ENCODE results near the gene AMH.
"Not testable (repeated sequence)": the region's sequence is repeated elsewhere in the genome, so short reads cannot be mapped to it uniquely, and the experiment has no call there.

AMH gene

GRCh38 chr19:2271234-2272103, 22.3 kb downstream of the AMH start:
- DNase-seq = no peak

DNA sequence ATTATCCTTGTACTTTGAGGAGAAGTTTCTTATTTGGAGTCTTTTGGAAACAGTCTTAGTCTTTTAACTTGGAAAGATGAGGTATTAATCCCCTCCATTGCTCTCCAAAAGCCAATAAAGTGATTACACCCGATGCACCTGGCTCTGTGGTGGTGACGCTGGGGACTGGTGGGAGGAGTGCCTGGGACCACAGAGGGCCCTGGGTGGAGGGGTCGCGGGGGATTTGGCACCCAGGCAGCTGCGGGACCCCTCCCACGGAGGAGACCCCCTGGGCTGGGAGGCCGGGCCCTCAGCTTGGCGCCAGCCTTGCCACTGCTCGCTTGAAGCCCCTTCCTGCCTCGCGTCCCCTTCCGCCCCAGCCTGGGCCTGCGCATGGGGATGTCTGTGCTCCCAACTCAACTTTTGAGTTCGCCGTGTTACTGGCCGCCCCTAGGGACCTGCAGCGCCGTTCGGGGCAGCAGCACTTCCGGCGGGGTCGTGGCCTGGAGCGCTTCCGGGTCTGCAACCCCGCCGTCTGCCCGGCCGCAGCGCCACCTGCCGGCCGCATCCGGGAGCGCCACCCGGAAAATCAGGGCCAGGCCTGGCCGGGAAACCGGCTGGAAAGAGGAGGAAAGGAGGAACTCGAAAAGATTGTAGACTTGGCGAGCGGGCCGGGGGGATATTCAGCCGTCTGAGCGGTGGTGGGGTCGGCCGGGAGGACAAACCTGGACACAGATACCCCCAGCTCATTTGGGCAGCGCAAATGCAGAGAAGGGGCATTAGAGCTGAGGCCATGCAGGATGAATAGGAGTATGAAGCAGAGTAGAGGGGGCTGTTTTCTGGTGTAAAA, 24.4 kb downstream of the AMH start:
- peak; percentile 60 to 68 (median 64) for DNase-seq

GRCh38 chr19:2274185-2274711, 25.1 kb downstream of the AMH start:
- DNase-seq = no peak

DNA sequence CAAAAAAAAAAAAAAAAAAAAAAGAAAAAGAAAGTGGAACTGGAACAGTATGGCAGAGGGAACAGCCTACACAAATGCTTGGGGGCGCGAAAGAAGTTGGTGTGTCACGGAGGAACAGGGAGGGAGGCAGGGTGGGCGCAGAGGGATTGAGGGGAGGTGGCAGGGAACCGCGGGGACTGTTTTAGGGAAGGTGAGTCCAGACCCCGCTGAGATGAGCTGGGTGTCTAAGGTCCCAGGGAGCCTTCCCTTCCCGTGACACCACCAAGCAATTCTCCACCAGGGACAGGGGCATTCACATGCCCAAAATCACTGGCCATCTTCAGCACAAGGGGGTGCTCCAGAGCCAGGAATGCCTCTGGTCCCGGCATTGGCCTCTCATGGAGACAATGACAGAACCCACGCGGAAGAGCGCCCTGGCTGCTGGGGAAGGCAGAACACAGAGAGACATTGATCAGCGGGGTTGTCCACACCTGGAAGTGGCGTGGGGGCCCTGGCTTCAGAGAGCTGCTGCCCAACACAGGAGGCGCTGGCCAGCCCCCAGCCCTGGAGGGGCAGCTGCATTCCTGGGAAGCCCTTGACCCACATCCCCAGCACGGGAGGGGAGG, 25.9 kb downstream of the AMH start:
- DNase-seq = no peak

- DNase-seq = no peak
Measured at GRCh38 chr19:2275588-2276428, 26.7 kb downstream of the AMH start.

- DNase-seq = no peak
Measured at GRCh38 chr19:2276429-2276986, 27.4 kb downstream of the AMH start.

DNA sequence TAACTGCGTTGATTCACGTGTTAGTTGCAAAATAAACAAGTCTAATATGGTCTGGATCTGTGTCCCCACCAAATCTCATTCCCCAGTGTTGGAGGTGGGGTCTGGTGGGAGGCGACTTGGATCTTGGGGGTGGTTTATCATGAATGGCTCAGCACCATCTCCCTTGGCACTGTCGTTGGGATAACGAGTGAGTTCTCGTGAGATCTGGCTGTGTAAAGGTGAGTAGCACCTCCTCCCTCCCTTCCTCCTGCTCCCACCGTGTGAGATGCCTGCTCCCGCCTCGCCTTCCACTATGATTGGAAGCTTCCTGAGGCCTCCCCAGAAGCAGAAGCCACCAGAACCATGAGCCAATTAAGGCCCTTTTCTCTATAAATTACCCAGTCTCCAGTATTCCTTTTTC, 28.0 kb downstream of the AMH start:
- no peak for DNase-seq

DNA sequence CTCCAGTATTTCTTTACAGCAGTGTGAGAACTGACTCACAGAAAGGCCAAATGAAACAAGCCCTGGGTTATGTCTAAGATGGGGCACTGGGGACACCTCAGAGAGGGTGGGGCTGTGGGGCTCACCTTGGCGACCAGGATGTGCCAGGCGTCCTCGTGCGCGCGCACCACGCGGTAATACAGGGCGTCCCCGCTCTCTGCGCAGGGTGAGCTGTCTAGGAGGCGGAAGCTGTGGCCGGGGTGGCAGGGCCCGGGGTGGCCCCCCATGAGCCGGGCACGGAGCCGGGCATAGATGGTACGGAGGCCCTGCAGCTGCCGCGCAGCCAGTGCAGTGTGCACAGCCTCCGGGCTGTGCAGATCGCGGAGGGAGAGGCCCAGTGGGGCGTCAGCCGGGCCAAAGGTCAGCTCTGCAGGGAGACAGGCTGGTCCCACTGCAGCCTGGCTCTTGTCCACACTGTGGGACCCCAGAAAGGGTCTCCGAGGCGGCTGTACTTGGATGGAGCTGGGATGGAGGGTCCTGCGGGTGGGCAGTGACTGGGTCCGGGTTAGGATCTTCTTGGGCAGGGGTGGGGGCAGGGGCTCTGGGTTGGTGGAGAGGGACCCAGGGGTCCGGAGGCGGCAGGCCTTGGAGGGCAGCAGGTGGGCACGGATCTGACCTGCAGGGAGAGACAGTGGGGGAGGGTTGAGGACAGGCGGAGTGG, 29.5 kb downstream of the AMH start:
- DNase-seq = no peak

DNA sequence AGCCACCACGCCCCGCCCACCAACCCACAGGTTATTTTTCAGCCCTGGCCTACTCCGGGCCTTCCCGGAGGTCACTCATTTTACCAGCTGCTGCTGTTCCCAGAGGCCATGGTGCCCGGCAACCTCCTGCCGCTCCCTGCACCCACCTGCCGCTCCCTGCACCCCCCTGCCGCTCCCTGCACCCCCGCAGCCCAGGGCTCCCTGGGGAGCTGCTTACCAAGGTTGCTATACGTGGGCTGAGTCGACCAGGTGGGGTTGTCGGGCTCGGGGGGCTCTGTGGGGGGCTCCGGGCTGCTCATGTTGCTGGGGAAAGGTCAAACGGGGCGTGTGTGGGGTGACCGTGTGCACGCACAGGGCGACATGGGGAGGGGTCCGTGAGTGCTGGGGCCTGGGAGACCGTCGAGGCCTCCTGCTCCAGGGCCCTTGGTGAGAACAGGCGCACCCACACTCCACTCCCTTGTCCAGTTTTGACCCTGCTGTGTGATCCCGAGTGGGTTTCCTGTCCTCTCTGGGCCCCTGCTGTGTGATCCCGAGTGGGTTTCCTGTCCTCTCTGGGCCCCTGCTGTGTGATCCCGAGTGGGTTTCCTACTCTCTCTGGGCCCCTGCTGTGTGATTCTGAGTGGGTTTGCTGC, 31.6 kb downstream of the AMH start:
- DNase-seq = no peak

DNA sequence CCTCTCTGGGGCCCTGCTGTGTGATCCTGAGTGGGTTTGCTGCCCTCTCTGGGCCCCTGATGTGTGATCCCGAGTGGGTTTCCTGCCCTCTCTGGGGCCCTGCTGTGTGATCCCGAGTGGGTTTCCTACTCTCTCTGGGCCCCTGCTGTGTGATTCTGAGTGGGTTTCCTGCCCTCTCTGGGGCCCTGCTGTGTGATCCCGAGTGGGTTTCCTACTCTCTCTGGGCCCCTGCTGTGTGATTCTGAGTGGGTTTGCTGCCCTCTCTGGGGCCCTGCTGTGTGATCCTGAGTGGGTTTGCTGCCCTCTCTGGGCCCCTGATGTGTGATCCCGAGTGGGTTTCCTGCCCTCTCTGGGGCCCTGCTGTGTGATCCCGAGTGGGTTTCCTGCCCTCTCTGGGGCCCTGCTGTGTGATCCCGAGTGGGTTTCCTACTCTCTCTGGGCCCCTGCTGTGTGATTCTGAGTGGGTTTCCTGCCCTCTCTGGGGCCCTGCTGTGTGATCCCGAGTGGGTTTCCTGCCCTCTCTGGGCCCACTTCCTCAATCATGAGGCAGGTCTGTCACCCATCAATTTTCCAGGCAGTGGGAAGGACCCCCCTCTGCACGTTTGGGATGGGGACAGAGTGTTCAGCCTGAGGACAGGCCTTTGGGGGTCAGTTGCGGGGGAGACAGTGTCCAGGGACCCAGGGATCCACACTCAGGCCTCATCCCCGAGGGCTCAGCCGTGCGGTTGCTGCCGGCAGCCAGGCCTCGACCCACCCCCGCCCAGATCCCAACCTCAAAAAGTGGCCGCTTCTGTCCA, 32.3 kb downstream of the AMH start:
- not testable (repeated sequence) for DNase-seq

DNA sequence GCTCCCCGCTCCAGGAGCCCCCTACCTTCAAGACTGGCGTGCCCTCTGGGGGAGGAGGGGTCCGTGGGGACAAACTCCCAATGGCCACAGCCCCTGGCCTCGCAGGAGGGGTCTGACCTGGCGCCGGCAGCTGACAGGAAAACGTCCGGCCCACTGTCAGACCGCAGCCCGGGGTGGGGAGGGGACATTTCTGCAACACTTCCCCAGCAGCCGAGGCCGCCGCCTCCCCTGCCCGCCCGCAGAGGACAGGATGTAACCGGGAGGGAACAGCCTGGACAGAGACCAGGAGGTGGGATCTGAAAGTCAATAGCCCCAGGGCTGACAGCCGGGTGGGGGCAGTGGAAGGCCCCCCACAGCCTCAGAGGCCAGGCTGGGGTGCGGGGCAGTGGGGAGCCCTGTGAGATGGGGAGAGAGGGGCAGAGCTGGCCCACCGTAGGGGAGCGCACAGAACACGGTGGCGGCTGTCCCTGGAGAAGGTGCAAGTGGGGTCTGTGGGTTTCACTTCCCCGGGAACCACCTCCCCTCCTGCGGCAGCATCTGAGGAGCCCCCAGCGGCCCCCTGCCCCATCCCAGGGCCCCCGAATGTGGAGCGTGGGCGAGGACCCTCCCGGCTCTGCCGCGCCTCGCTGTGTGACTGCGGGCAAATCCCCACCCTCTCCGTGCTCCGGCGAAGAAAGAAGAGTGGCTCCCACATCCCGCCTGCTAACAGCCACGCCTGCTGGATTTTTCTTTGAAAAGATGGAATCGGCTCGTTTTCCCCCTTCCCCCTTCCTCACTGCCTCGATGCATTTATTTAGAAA, 33.1 kb downstream of the AMH start, which contains the start of gene PEAK3:
Gene PEAK3, minus strand, starts transcription at position 114 of the 800 bp plus-strand sequence. CDS start 1,244 bp downstream, outside the sequence.
- DNase-seq = no peak

DNA sequence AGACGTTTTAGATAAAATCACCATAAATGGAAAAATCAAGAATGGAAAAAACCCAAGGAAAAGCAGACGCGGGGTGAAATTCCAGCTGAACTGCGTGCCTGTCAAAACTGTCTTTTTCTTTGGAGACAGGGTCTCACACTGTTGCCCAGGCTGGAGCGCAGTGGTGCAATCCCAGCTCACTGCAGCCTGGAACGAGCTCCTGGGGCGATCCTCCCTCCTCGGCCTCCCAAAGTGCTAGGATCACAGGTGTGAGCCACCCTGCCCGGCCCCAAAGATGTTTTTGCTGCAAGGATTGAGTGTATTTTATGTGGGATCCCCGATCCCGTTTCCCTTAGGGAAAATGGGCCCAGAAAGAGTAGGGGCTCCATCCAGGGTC, 33.7 kb downstream of the AMH start:
- no peak for DNase-seq

GRCh38 chr19:2283835-2284507, 34.8 kb downstream of the AMH start:
- DNase-seq = no peak

GRCh38 chr19:2286402-2287140, 37.4 kb downstream of the AMH start:
- no peak for DNase-seq

- DNase-seq = no peak
Measured at GRCh38 chr19:2287585-2288337, 38.6 kb downstream of the AMH start.

- no peak for DNase-seq
Measured at GRCh38 chr19:2288338-2288817, 39.3 kb downstream of the AMH start.

All from activated CD4-positive, CD25-positive, alpha-beta regulatory T cell (primary cell).